Central memory CD4-positive, alpha-beta T cell (primary cell): ENCODE data around the gene NCR1.
"Not testable (repeated sequence)": the region's sequence is repeated elsewhere in the genome, so short reads cannot be mapped to it uniquely, and the experiment has no call there.

ENCODE experiments used
- DNase-seq: peaks from one replicate; pipeline ENCODE4 v3.0.0; 2022
- total RNA-seq, 3 experiments: gene quantifications; one replicate each; lab custom pipeline; 2026; lab: John Stamatoyannopoulos, UW

Gene NCR1
- total RNA-seq, result 0 reads per million in 3 experiments

GRCh38 chr19:54905803-54906511 is at the start of gene NCR1:
TSS of gene NCR1 (plus strand) at chr19:54906148. CDS start at chr19:54906188, 40 bp downstream.
- DNase-seq, result no peak

- DNase-seq, result not testable (repeated sequence)
These were observed 47.5 kb upstream of the NCR1 start for GRCh38 chr19:54858476-54858875.

DNA sequence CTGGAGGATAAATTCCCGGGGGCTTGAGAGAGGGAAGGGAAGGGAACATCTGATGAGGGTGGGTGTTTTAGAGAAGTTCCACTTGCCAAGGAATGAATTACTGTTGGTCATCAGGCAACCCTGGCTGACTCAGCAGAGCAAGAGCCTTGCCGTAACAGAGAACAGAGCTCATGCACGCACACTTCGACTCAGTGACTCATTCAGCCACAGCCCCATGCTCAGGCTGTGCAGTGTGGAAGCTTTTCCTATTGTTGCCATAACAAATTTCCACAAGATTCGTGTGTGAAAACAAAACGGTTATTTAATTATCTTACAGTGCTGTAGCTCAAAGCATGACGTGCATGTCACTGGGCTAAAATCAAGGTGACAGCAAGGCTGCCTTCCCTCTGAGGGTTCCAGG is 46.5 kb upstream of the NCR1 start:
- DNase-seq, result not testable (repeated sequence)

DNA sequence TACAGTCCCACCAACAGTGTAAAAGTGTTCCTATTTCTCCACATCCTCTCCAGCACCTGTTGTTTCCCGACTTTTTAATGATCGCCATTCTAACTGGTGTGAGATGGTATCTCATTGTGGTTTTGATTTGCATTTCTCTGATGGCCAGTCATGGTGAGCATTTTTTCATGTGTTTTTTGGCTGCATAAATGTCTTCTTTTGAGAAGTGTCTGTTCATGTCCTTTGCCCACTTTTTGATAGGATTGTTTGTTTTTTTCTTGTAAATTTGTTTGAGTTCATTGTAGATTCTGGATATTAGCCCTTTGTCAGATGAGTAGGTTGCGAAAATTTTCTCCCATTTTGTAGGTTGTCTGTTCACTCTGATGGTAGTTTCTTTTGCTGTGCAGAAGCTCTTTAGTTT is 42.5 kb upstream of the NCR1 start:
- DNase-seq, result not testable (repeated sequence)

DNA sequence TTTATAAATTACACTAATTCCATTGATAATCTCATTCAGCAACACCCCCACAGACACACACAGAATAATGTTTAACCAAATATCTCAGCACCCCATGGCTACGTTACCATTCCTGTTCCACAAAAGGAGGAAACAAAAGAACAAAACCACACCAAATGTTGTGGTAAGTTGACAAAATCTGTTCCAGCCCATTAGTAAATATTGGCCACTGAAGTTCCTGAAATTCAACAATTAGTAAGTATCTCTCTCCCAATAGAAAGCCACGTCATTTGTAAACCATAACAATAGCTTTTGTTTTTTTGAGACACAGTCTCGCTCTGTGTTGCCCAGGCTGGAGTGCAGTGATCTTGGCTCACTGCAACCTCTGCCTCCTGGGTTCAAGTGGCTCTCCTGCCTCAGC is 34.3 kb upstream of the NCR1 start:
- no peak for DNase-seq

DNA sequence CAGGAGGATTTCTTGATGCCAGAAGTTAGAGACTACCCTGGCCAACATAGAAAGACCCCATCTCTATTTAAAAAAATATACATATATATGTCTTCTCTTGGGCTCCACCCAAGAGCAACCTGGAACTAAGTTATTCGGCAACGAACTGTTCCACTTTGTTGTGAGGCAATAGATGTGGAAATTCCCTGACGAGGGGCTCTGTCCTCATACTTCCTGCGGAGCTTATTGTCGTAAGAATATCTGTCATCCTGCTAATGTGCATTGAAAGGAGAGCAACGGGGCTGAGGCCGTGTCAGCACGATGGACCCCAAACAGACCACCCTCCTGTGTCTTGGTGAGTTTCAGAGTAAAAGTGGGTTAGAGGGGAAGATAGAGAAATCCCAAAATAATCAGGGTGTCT is 32.0 kb upstream of the NCR1 start, which contains the start of gene FCAR:
TSS of gene FCAR (plus strand) at position 246 of the 400 bp plus-strand sequence. CDS start at position 301, 55 bp downstream.
- DNase-seq, result no peak

- no peak for DNase-seq
These were observed 30.4 kb upstream of the NCR1 start for GRCh38 chr19:54875506-54875905.

DNA sequence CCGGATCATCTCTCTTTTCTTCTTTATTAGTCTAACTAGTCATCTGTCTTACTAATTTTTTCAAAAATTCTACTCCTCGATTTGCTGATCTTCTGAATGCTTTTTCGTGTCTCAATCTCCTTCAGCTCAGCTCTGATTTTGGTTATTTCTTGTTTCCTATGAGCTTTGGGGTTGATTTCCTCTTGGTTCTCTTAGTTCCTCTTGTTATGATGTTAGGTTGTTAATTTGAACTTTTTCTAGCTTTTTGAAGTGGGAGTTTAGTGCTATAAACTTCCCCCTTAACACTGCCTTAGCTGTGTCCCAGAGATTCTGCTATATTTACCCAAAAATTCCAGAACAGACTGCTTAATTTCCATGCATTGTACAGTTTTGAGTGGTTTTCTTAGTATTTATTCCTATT is 28.5 kb upstream of the NCR1 start:
- DNase-seq, result no peak

DNA sequence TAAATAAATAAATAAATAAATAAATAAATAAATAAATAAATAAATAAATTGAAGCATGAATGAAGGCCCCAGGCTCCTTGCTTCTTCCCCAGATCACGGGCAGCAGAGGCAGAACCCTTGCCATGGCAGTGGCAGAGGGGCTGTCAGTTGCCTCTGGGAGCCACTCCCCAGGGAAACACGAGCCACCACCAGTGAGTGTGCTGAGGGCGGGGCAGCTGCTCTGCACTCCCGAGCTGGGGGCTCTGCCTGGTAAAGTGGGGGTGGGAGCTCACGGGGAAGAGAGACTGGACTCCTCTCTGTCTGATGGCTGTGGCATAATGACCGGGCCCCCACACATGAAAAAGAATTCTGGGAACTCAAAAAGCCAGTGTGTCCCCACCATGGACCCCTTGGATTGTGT is 24.1 kb upstream of the NCR1 start:
- no peak for DNase-seq

DNA sequence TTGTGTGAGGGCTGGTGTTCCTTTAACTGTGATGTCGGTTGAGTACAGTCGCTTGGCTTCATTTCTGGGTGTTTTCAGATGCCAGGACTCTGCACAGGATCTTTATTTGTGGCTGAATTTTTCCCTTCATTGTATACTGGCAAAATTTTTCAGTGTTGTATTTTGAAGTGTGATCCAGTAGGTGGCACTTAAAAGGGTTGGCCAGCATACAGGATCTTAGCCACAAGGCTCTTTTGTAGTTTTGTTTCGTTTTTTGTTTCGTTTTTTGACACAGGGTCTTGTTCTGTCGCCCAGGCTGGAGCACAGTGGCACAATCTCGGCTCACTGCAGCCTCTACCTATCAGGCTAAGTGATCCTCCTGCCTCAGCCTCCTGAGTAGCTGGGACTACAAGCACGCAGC is 23.2 kb upstream of the NCR1 start:
- no peak for DNase-seq

DNA sequence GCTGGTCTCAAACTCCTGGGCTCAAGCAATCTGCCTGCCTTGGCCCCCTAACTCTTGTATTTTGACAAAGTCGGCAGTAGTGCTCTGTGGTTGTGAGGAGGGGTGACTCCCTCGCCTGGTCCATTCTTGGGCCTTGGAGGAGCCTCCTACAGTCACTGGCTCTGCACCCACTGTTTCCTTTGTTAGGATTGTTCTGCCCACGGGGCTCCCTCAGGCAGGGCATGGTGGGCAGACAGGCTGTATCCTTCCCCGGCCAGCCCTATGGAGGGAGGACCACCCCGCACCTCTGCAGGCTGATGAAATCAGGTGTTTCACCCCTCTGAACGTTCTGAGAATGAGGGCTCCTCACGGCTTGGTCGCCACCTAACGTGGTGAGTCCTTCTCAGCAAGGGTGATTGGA is 22.7 kb upstream of the NCR1 start:
- no peak for DNase-seq

- no peak for DNase-seq
These were observed 17.7 kb upstream of the NCR1 start for GRCh38 chr19:54888239-54888638.

DNA sequence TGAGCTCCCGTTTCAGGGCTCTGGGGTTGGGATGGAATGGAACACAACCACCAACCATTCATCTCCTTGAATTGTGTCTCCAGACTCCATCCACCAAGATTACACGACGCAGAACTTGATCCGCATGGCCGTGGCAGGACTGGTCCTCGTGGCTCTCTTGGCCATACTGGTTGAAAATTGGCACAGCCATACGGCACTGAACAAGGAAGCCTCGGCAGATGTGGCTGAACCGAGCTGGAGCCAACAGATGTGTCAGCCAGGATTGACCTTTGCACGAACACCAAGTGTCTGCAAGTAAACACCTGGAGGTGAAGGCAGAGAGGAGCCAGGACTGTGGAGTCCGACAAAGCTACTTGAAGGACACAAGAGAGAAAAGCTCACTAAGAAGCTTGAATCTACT is 16.4 kb upstream of the NCR1 start:
- no peak for DNase-seq

DNA sequence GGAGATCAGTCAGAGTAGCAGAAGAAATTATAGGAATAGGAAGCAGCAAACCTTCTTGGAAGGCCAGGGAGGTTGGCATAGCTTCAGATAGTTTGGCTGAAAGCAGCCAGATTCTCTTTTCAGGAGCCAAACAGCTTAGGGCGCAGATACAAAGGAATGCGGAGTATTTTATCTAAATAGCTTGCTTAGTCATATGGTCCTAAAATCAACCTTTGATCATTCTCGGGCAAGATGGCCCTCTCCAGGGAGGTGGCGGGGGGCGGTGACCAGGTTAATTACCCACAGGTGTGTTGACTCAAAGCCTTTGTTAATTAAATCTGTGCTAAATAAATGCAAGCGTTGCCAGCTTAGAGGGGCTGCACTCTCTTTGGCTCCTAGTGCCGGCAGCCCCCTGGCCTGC is 12.5 kb upstream of the NCR1 start:
- DNase-seq, result no peak

DNA sequence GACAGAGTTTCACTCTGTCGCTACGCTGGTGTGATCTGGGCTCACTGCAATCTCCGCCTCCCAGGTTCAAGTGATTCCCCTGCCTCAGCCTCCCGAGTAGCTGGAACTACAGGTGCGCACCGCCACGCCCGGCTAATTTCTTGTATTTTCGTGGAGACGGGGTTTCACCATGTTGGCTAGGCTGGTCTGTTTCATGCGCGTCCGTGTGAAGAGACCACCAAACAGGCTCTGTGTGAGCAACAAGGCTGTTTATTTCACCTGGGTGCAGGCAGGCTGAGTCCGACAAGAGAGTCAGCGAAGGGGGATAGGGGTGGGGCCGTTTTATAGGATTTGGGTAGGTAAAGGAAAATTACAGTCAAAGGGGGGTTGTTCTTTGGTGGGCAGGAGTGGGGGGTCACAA is 11.8 kb upstream of the NCR1 start:
- DNase-seq, result not testable (repeated sequence)

GRCh38 chr19:54896036-54896435 is 9.9 kb upstream of the NCR1 start:
- no peak for DNase-seq

DNA sequence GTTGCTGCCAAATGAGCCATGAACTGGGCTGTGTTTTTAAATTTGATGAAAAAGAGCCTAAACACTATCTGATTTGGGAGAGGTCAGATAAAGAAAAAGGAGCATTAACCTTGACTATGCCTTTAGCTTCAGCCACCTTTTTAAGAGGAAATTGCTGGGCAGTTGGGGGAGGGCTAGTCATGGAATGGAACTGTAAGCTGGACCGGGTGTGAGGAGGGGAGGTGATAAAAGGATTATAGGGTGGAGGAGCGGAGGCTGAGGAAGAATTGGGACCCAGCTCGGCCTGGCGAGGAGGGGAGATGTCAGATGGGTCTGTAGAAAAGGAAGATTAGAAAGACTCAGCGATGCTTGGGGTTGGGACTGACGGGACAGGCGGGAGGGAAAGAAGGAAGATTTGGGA is 7.3 kb upstream of the NCR1 start:
- DNase-seq, result not testable (repeated sequence)

GRCh38 chr19:54899646-54900045 is 6.3 kb upstream of the NCR1 start:
- DNase-seq, result not testable (repeated sequence)

DNA sequence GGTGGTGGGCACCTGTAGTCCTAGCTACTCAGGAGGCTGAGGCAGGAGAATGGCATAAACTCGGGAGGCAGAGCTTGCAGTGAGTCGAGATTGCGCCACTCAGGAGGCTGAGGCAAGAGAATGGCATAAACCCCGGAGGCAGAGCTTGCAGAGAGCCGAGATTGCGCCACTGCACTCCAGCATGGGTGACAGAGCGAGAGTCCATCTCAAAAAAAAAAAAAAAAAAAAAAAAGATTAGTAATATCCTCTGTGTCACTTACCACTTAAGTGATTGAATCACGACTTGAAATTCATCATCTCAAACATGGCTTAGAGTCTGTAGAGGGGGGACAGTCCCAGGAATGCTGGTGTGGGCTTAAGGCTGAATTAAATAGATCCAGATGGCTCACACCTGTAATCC is 4.8 kb upstream of the NCR1 start:
- DNase-seq, result not testable (repeated sequence)

DNA sequence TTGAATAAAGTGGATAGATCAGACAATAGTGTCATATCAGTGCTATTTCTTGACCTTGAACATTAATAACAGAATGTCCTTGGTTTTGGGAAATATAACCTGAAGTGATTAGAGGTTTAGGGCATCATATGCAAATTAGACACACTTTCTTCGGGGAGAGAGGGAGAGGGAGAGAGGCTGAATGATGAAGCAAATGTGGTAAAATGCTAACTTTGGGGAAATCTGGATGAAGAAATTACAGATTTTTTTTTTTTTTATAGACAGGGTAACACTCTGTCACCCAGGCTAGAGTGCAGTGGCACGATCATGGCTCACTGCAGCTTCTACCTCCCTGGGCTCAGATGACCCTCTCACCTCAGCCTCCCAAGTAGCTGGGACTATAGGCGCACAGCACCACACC is 3.9 kb upstream of the NCR1 start:
- DNase-seq, result no peak

GRCh38 chr19:54903303-54903702 is 2.6 kb upstream of the NCR1 start:
- no peak for DNase-seq

DNA sequence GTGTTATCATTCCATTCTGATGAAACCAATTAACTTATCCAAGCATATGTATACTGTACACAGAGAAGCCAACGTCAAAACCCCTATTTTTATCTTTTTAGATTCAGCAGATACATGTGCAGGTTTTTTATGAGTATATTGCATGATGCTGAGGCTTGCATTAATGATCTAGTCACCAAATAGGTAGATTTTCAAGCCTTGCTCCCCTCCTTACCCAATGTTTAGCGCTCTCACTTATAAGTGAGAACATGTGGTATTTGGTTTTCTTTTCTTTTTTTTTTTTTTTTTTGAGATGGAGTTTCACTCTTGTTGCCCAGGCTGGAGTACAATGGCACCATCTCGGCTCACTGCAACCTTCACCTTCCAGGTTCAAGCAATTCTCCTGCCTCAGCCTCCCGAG is 1.7 kb upstream of the NCR1 start:
- not testable (repeated sequence) for DNase-seq

GRCh38 chr19:54905421-54905802 is 536 bp upstream of the NCR1 start:
- no peak for DNase-seq

- DNase-seq, result no peak
These were observed 871 bp downstream of the NCR1 start for GRCh38 chr19:54906819-54907218.

DNA sequence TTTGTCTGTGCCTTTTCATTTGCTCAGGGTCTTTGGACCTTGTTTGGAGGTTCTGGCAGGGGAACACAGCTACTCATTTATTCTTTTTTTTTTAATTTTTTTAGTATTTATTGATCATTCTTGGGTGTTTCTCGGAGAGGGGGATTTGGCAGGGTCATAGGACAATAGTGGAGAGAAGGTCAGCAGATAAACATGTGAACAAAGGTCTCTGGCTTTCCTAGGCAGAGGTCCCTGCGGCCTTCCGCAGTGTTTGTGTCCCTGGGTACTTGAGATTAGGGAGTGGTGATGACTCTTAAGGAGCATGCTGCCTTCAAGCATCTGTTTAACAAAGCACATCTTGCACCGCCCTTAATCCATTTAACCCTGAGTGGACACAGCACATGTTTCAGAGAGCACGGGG is 2.0 kb downstream of the NCR1 start:
- not testable (repeated sequence) for DNase-seq
